ENCODE results near the gene CUEDC2. TPM values are rescaled to one million over a fixed set of nuclear protein-coding genes. Genes with fewer than 3 reads are reported as not detected.

The CUEDC2 gene
- total RNA-seq, 2 donors from 2014 or later, result 61.8 to 66.3 TPM

GRCh38 chr10:102433619-102434046, 1.3 kb upstream of the CUEDC2 start:
- no peak for DNase-seq
- intact Hi-C loops (cut with DNase I), result no loop called here
- no peak for ATAC-seq

GRCh38 chr10:102431452-102432124, 786 bp downstream of the CUEDC2 start:
- DNase-seq (no peak), ATAC-seq (peak; percentile 3 to 23)
- intact Hi-C loops (cut with DNase I), result no loop called here

GRCh38 chr10:102429468-102429867, 2.9 kb downstream of the CUEDC2 start:
- intact Hi-C loops (cut with DNase I), result no loop called here
- no peak for DNase-seq

GRCh38 chr10:102426803-102427287, 5.5 kb downstream of the CUEDC2 start:
- intact Hi-C loops (cut with DNase I), result no loop called here
- ATAC-seq, result no peak
- DNase-seq, result no peak

More at GRCh38 chr10:102429468-102429867, 2.9 kb downstream of the CUEDC2 start:
- no peak for ATAC-seq

GRCh38 chr10:102425444-102425843, 6.9 kb downstream of the CUEDC2 start:
- DNase-seq, result no peak
- ATAC-seq, result no peak
- intact Hi-C loops (cut with DNase I), result no loop called here

- no peak for ATAC-seq
- intact Hi-C loops (cut with DNase I), result no loop called here
- DNase-seq, result no peak
These were observed 7.5 kb downstream of the CUEDC2 start for GRCh38 chr10:102424916-102425315.

GRCh38 chr10:102424145-102424544, 8.2 kb downstream of the CUEDC2 start:
- intact Hi-C loops (cut with DNase I), result no loop called here
- no peak for DNase-seq
- no peak for ATAC-seq

- DNase-seq (no peak), ATAC-seq (no peak)
- intact Hi-C loops (cut with DNase I), result no loop called here
These were observed 8.9 kb downstream of the CUEDC2 start for GRCh38 chr10:102423372-102423968.

GRCh38 chr10:102422545-102423129, 9.7 kb downstream of the CUEDC2 start:
- ATAC-seq, result peak; percentile 55 to 59
- DNase-seq, result peak; percentile 86
- intact Hi-C loops (cut with DNase I), result no loop called here

- DNase-seq (no peak), ATAC-seq (peak; percentile 22 to 29)
- intact Hi-C loops (cut with DNase I), result no loop called here
These were observed 10.4 kb downstream of the CUEDC2 start for GRCh38 chr10:102421757-102422512.

- ATAC-seq (no peak), DNase-seq (no peak)
- intact Hi-C loops (cut with DNase I), result no loop called here
These were observed 10.9 kb downstream of the CUEDC2 start for GRCh38 chr10:102421507-102421756.

- DNase-seq (peak; percentile 98), ATAC-seq (peak; percentile 88)
- intact Hi-C loops (cut with DNase I), result no loop called here
These were observed 11.5 kb downstream of the CUEDC2 start, which contains the start of gene FBXL15 for GRCh38 chr10:102420714-102421506. Gene FBXL15 (plus strand): TSS chr10:102420836. CDS start chr10:102421130, 294 bp downstream.

- DNase-seq (no peak), ATAC-seq (no peak)
- intact Hi-C loops (cut with DNase I), result no loop called here
These were observed 12.1 kb downstream of the CUEDC2 start for GRCh38 chr10:102420181-102420713.

GRCh38 chr10:102419269-102420180, 12.8 kb downstream of the CUEDC2 start:
- peak; percentile 58 for DNase-seq
- intact Hi-C loops (cut with DNase I), result no loop called here
- peak; percentile 7 to 8 for ATAC-seq

- no peak for DNase-seq
- intact Hi-C loops (cut with DNase I), result no loop called here
- ATAC-seq, result no peak
These were observed 13.6 kb downstream of the CUEDC2 start, which contains the start of gene PSD for GRCh38 chr10:102418622-102419268. Gene PSD (minus strand): TSS chr10:102418785. CDS start chr10:102417038, 1,747 bp downstream.

- no peak for ATAC-seq
These were observed 15.7 kb downstream of the CUEDC2 start for GRCh38 chr10:102416695-102417094.

GRCh38 chr10:102416283-102416682, 16.1 kb downstream of the CUEDC2 start:
- DNase-seq (no peak), ATAC-seq (no peak)
- intact Hi-C loops (cut with DNase I), result no loop called here

More at GRCh38 chr10:102416695-102417094, 15.7 kb downstream of the CUEDC2 start:
- no peak for DNase-seq
- intact Hi-C loops (cut with DNase I), result no loop called here
